Articular chondrocyte of knee joint (primary cell): ENCODE results near the gene PLPP2. TPM values are rescaled to one million over a fixed set of nuclear protein-coding genes. Genes with fewer than 3 reads are reported as not detected.

ENCODE experiments used
- total RNA-seq: library from RNA; depleted of rRNA; stranded (reverse); fragments of >200 nt; gene quantifications from 2 replicates; pipeline ENCODE4 v1.2.3, GENCODE V29; 2012

PLPP2 gene
- 0.11 and 0.13 TPM in 2 replicates for total RNA-seq

DNA sequence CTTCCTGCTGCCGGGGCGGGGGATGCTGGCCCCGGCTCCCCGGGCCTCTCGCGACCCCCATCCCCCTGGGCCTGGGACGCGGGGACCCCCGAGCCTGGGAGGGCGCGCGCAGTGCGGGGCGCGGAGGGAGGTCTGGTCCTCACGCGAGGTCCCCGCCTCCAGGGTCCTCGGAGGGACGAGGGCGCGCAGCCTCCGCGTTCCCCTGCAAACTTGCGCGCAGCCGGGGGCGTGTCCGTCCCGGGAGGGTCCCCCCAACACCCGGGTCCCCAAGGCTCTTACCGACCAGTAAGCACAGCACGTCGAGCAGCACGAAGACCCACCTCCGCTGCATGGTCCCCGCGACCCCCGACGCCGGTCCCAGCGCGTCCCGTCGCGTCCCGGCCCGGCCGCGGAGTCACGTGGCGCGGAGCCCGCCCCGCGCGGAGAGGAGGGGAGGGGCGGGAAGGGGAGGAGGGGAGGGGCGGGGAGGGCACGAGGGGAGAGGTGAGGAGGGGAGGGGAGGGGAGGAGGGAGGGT lies at the start of gene PLPP2:
TSS of gene PLPP2 (minus strand) at position 398 of the 516 bp plus-strand sequence. CDS start at position 331, 67 bp downstream.

Other genes with a start within 250 kb of the PLPP2 start
- gene OR4F17, start 184.3 kb downstream of the PLPP2 start, total RNA-seq = not detected in 2 replicates
- gene MIER2, start 53.4 kb upstream of the PLPP2 start, total RNA-seq = 6.5 and 6.9 TPM in 2 replicates
- not detected in 2 replicates for gene C2CD4C, start 117.7 kb upstream of the PLPP2 start, total RNA-seq
- 0.39 and 1.4 TPM in 2 replicates for gene SHC2, start 169.6 kb upstream of the PLPP2 start, total RNA-seq
- gene MADCAM1, start 205.1 kb upstream of the PLPP2 start, total RNA-seq = 0.11 and 0.13 TPM in 2 replicates
- 25.5 and 29.0 TPM in 2 replicates for gene TPGS1, start 216.1 kb upstream of the PLPP2 start, total RNA-seq
- gene CDC34, start 240.4 kb upstream of the PLPP2 start, total RNA-seq = 27.1 and 28.5 TPM in 2 replicates